Ishikawa (cell line): ENCODE measurements around the gene LILRB3.

Experiments
- EGR1 ChIP-seq: IDR thresholded peaks from 2 replicates; pipeline ENCODE4 v1.6.1; 2012
- REST ChIP-seq: IDR thresholded peaks from 2 replicates; pipeline ENCODE4 v1.6.1; 2012; ENCODE audit warnings: low read depth, mild to moderate bottlenecking
- TEAD4 ChIP-seq: IDR thresholded peaks from 2 replicates; pipeline ENCODE4 v1.6.1; 2012
- YY1 ChIP-seq: IDR thresholded peaks from 2 replicates; pipeline ENCODE4 v1.6.1; 2012; ENCODE audit warnings: low read depth

DNA sequence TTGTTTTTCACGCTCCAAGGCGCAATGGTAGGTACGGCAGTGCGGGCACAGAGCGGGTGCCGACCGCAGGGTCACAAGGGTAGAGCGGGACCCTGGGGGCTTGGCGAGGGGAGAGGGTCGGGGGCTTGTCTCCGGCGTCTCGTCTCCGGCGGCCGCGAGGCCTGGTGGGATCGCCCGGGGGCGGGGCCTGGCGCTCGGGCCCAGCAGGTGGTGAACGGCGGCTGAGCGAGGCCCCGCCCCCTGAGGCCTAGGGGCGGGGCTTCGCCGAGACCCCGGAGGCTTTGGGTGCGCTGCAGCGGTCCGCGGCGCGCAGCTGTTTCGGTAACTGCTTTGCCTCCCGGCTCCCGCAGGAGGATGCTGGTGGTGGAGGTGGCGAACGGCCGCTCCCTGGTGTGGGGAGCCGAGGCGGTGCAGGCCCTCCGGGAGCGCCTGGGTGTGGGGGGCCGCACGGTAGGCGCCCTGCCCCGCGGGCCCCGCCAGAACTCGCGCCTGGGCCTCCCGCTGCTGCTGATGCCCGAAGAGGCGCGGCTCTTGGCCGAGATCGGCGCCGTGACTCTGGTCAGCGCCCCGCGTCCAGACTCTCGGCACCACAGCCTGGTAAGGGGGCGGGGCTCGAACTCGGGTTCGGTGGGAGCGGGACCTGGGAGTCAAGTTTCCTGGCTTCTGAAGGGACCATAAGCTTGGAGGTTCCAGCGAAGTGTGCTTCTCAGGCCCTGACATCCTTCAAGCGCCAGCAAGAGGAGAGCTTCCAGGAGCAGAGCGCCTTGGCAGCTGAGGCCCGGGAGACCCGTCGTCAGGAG lies 31.6 kb downstream of the LILRB3 start, which contains the start of gene TSEN34:
- 0 out of 2 replicates have a peak, but pooled peaks have one; percentile 27 for TF ChIP-seq REST
- no peak for TF ChIP-seq EGR1
- no peak for TF ChIP-seq TEAD4
- TF ChIP-seq YY1 = 0 out of 2 replicates have a peak, but pooled peaks have one; percentile 7
